Lower leg skin (tissue), 4 donors: ENCODE measurements around the gene RASA3. TPM values are rescaled to one million over a fixed set of nuclear protein-coding genes. Genes with fewer than 3 reads are reported as not detected.

ENCODE experiments used
- DNase-seq, 2 donors: peaks; one replicate each; pipeline ENCODE4 v3.0.0-alpha.2; 2019; ENCODE audit warnings: low spot score in 2 of 2
- H3K4me3 ChIP-seq: fragments of 200-600 bp; sonication (generic); 2 replicates; pipeline ENCODE4 v1.5.1; 2017; ENCODE audit warnings: mild to moderate bottlenecking, low read depth; ENCODE audit not compliant: poor library complexity, severe bottlenecking
- POLR2A ChIP-seq, 2 donors: fragments of 450-650 bp; IDR thresholded peaks; one replicate each; pipeline ENCODE4 v1.6.1; 2016 to 2017; ENCODE audit warnings: antibody characterized with exemption in 2 of 2, mild to moderate bottlenecking in 1 of 2, moderate library complexity in 1 of 2
- WGBS, 2 donors: methylation state at CpG; one replicate each; pipeline ENCODE4 v1.1.5; 2018; 5-methylcytosine and 5-hydroxymethylcytosine counted together
- intact Hi-C: fragments of 100-400 bp; cut with DNase I; formaldehyde crosslinking; loops from one replicate; pipeline ENCODE4 v1.15.0; 2023; ENCODE audit warnings: low total_unique reads
- total RNA-seq, 4 donors: library from RNA; depleted of rRNA; stranded (reverse); fragments of >200 nt; gene quantifications; one replicate each; pipeline ENCODE4 v1.1.0, GENCODE V29; 2016
- TF ChIP-seq, protein P1 (sequence below), 3 donors: fragments of 450-650 bp; IDR thresholded peaks; one replicate each; pipeline ENCODE4 v1.5.1; 2016; ENCODE audit warnings: antibody characterized with exemption in 3 of 3, mild to moderate bottlenecking in 3 of 3, moderate library complexity in 2 of 3

RASA3 gene
- total RNA-seq, 4 donors from 2014 or later = 12.9 to 30.5 (median 24.2) TPM

GRCh38 chr13:114110091-114110829 lies 22.2 kb downstream of the RASA3 start:
- DNase-seq = peak in 1 of 2 donors; percentile 88
- 67 to 70% methylated on average over 22 to 25 of the region's 25 CpGs for WGBS, 2 donors
- intact Hi-C loops = no loop called here
- no peak overlapping the region for H3K4me3 ChIP-seq
- TF ChIP-seq, protein P1, sequence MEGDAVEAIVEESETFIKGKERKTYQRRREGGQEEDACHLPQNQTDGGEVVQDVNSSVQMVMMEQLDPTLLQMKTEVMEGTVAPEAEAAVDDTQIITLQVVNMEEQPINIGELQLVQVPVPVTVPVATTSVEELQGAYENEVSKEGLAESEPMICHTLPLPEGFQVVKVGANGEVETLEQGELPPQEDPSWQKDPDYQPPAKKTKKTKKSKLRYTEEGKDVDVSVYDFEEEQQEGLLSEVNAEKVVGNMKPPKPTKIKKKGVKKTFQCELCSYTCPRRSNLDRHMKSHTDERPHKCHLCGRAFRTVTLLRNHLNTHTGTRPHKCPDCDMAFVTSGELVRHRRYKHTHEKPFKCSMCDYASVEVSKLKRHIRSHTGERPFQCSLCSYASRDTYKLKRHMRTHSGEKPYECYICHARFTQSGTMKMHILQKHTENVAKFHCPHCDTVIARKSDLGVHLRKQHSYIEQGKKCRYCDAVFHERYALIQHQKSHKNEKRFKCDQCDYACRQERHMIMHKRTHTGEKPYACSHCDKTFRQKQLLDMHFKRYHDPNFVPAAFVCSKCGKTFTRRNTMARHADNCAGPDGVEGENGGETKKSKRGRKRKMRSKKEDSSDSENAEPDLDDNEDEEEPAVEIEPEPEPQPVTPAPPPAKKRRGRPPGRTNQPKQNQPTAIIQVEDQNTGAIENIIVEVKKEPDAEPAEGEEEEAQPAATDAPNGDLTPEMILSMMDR (IDR thresholded peaks at IDR 0.05) = no peak
- no peak for TF ChIP-seq POLR2A (IDR thresholded peaks at IDR 0.05)

GRCh38 chr13:114109641-114110041 lies 22.8 kb downstream of the RASA3 start:
- no peak for TF ChIP-seq POLR2A (IDR thresholded peaks at IDR 0.05)
- TF ChIP-seq, protein P1 (IDR thresholded peaks at IDR 0.05) = no peak
- intact Hi-C loops = no loop called here
- 50 to 70% methylated on average over 23 to 24 of the region's 24 CpGs for WGBS, 2 donors
- no peak overlapping the region for H3K4me3 ChIP-seq
- DNase-seq = peak; percentile 19 to 88

DNA sequence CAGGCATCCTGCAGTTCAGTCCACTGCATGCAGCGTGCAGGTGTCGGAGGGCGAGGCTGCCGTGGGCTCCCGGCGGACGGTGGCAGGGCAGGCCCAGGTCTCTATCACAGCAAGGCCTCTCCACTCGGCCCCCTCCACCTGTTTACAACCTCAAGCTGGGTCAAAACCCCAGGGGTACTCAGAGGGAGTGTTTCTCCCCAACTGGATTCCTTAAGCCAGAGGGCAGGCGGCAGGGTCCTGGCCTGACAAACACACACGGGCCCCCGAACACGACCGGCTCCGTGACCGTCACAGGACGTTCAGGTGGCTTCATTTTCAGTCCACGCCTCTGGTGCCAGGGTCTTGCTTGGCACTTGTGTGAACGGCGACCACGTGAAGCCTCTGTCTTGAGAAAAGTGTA lies 23.5 kb downstream of the RASA3 start:
- H3K4me3 ChIP-seq = no peak overlapping the region
- 89 to 91% methylated on average over 15 to 20 of the region's 20 CpGs for WGBS, 2 donors
- intact Hi-C loops = no loop called here
- peak in 1 of 2 donors; percentile 82 for DNase-seq
- no peak for TF ChIP-seq POLR2A (IDR thresholded peaks at IDR 0.05)
- TF ChIP-seq, protein P1 (IDR thresholded peaks at IDR 0.05) = no peak

- peak in 1 of 2 donors; percentile 77 for DNase-seq
- TF ChIP-seq POLR2A (IDR thresholded peaks at IDR 0.05) = no peak
- TF ChIP-seq, protein P1 (IDR thresholded peaks at IDR 0.05) = no peak
- intact Hi-C loops = no loop called here
- WGBS, 2 donors = 87 to 92% methylated on average over 31 to 32 of the region's 33 CpGs
- no peak overlapping the region for H3K4me3 ChIP-seq
Observed at GRCh38 chr13:114108141-114108761, 24.2 kb downstream of the RASA3 start.

- no peak overlapping the region for H3K4me3 ChIP-seq
- DNase-seq = no peak
- WGBS, 2 donors = 78% methylated on average over 12 of the region's 12 CpGs
- TF ChIP-seq, protein P1 (IDR thresholded peaks at IDR 0.05) = no peak
- no peak for TF ChIP-seq POLR2A (IDR thresholded peaks at IDR 0.05)
- intact Hi-C loops = no loop called here
Observed at GRCh38 chr13:114107686-114108081, 24.7 kb downstream of the RASA3 start.
